CD4-positive, alpha-beta T cell treated with Interleukin-2 at 100 ng/mL for 4 hours (primary cell): ENCODE results near the gene SERPING1.

Experiments used
- DNase-seq: peaks from one replicate; pipeline ENCODE4 v3.0.0-alpha.2; 2020; ENCODE audit warnings: low spot score

SERPING1 gene

DNA sequence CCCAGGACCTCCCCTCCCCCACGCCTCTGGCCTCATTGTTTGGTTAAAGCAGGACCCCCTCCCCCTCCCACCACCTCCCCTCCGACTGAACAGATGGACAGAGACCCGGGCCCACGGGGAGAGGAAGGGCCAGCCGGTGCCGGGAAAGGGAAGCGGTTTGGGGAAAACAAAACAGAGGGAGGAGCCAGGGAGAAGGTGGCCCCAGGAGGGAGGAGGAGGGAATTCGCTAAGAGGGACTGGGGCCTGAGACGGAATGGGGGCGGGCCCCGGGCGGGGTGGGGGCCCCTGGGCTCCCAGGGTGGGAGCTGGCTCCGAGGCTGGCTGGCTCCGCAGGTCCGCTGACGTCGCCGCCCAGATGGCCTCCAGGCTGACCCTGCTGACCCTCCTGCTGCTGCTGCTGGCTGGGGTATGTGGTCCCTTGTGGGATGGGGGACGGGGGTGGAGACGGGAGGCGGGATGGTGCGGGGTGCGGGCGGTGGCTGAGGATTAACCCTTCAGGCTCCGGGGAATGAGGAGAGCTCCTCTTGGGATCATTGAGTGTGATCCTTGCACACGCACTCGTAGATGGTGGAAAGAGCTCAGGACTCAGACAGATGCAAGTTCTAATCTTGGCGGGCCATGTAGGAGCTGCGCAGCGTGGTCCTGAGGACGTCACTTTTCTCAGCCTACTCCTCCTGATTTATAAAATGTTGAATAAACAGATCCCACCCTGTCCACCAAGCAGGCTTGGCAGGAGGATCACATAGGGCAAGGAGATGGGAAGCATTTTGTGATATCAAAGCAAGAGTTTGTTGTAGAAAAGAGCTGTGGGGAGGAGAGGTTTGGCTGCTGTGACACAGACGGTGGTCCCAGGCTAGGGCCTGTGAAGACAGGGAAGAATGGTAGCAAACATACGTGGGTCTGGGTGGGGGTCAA is 688 bp downstream of the SERPING1 start:
- DNase-seq: no peak

DNA sequence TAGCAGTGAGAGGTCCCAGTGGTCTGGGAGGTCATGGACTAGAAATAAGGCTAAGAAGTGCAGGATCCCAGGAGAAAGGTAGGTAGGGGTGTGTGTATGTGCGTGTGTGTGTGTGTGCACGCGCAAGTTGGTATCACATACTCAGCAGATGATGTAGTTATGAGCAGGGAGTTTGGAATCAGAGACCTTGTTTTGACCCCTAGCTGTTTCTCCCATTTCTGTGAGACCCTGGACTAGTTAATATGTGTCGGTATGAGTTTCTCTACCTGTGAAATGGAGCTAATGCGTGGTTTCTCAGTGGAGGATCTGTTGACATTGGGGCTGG is 1.3 kb downstream of the SERPING1 start:
- no peak for DNase-seq

DNA sequence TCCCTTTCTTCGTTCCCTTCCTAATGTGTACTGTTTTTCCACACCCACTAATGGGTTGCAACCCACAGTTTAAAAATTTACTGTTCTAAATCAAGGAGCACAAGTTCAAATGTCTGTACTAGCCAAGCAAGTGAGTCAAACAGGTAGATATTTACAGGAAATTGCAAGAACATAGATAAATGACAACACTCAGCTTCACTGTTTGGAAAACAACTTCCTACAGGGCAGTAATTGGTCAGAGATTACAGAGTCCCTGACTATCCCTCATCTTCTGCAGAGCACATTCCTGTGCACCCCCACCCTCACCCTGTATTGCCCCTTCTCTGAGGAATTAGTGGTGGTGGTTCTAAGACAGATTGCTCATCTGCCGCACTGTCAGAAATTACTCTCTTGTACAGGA is 1.9 kb downstream of the SERPING1 start:
- no peak for DNase-seq

DNA sequence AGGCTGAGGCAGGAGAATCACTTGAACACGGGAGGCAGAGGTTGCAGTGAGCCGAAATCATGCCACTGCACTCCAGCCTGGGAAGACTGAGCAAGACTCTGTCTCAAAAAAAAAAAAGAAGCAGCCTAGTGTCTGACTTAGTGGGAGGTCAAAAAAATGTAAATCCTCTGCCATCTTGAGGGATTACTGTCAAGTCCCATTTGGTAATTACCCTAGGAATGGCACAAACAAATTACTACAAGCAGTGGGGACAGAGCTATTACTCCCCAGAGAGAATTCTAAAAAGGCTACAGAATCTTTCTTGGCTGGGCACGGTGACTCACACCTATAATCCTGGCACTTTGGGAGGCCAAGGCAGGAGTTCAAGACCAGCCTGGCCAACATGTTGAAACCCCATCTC is 3.8 kb downstream of the SERPING1 start:
- DNase-seq: no peak

DNA sequence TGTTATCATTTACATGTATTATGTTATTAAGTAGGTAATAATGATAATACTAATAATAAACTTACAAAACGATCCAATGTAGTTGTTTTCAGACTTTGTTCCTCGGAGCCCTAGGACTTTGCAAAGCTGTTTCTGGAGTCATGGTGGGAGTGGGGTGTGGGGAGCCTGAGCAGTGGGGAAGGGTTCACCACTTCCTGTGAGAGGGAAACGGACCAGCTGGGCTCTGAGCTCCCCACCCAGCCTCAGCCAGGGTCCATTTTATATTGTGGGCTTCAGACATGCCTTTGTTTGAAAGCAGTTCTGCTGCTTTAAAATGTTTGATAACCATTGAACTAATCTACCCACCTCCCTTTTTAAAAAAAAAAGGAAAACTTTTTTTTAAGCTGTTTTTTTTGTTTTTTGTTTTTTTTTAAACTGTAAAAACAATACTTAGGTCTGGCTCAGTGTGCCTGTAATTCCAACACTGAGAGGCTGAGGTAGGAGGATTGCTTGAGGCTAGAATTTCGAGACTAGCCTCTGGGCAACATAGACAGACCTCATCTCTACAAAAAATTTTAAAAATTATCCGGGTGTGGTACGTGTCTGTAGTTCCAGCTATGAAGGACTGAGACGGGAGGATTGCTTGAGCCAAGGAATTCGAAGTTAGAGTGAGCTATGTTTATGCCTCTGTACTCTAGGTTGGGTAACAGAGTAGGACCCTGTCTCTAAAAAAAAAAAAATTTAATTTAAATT is 7.0 kb downstream of the SERPING1 start:
- no peak for DNase-seq

DNA sequence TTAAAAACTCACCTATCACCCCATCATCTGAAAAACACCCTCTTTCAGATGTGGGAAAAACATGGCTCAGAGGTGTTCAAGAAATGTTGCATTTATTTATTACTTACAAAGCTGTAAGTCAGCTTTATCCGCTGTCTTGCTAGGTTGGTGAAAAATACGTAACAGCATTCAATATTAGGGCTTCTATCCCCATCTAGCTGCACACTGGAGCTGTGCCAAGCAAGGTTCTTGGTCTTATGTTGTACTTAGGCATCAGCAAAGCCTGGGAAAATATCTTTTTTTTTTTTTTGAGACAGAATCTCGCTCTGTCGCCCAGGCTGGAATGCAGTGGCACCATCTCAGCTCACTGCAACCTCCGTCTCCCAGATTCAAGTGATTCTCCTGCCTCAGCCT is 7.5 kb downstream of the SERPING1 start:
- no peak for DNase-seq

DNA sequence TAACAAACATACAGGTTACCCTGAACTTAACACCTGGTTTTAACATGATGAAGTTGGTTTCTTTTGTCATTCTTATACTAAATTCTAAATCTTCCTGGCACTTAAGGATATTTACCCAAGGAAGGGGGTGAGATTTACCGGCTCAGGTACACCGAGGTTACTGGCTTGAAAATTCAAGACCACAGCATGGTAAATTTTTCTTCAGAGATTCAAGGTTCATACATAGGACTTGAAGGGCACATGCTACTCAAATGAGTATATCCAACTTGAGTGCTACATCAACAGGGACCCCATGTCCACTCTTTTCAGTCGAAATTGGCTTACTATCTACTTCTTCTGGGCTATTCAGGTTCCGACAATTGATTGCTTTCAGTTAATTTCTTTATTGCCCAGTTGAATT is 12.7 kb downstream of the SERPING1 start:
- DNase-seq: no peak

DNA sequence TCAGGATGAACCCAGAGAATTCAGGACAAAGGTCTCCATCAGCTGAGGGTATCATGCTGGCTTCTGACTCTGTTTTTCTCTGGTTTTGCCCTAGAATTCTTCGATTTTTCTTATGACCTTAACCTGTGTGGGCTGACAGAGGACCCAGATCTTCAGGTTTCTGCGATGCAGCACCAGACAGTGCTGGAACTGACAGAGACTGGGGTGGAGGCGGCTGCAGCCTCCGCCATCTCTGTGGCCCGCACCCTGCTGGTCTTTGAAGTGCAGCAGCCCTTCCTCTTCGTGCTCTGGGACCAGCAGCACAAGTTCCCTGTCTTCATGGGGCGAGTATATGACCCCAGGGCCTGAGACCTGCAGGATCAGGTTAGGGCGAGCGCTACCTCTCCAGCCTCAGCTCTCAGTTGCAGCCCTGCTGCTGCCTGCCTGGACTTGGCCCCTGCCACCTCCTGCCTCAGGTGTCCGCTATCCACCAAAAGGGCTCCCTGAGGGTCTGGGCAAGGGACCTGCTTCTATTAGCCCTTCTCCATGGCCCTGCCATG is 16.8 kb downstream of the SERPING1 start:
- no peak for DNase-seq

DNA sequence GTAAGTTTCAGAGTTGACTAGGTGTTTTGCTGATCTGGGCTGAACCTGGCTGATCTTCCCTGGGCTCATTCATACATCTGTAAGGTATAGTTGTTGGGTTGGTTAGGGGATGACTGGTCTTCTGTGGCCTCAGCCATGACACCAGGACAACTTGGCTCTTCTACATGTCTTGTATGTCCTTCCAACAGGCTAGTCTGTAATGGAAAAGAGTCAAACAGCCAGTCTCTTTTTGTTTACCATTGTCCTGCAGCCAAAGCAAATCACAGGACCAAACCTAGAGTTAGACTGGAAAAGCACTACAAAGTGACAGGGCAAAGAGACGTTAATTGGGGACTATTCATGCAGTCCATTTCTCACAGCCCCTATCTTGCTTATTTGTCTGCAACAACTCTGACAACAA is 17.8 kb downstream of the SERPING1 start:
- no peak for DNase-seq

DNA sequence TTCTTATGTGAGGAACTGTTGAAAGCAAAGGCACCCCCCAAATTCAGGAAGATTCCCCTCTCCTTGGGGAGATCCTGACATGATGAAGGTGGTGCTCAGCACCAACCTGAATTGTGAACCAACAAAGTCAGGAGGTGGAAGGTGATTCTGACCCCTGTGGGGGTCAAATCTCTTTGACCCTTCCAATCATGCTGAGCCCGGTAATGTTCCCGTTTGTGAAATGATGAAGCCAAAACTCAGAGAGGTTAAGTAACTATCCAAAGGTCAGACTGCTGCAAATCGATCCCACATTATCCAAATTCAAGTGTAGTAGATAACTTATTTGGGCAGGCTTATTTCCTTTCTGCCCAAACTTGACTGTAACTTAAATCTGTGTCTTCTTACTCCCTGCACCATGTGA is 19.1 kb downstream of the SERPING1 start:
- no peak for DNase-seq

DNA sequence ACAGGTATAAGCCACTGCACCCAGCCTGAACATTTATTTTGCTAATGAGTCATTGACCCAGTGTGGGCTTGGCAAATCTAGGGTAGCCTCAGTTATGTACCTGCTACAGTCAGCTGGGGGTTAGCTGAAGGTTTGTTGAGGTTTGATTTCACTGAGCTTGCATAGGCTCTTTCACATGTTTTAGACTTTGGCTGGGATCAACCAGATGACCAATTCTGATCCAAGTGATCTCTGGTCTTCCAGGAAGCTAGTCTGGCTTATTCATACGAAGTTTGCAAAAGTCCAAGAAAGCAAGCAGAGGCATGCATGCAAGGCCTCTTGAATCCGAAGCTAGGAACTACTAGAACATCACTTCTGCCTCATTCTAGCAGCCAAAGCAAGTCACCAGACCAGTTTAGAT is 21.0 kb downstream of the SERPING1 start:
- no peak for DNase-seq

DNA sequence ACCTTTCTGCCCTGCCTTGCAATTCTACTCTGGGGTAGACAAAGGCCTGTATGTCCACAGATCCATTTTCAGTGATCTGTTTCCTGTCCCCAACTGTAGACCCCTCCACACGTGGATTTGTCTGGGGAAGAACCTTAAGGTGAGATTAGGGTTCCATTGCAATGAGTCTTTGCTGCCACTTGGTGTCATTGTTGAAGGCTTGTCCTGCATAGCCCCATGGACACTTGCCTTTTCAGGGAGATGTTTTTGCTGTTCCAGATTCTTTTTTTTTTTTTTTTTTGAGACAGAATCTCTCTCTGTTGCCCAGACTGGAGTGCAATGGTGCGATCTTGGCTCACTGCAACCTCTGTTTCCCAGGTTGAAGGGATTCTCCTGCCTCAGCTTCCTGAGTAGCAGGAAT is 21.8 kb downstream of the SERPING1 start:
- DNase-seq: no peak

DNA sequence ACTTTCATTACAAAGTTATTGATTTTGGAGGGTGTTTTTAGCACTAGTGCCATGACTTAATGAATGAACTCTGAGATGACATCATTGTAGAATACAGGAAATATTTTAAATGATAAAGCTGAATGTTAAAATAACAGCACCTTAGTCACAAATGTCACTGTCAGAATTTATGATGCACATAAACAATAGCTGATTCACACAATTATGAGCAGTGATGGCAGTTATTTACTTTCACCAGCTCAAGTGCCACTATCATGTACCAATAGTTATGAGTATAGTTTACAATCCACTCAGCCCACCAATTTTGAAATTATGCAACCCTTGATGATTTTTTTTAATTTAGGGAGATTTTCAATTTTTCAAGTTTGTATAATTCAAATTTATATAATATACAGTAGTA is 23.0 kb downstream of the SERPING1 start:
- no peak for DNase-seq

DNA sequence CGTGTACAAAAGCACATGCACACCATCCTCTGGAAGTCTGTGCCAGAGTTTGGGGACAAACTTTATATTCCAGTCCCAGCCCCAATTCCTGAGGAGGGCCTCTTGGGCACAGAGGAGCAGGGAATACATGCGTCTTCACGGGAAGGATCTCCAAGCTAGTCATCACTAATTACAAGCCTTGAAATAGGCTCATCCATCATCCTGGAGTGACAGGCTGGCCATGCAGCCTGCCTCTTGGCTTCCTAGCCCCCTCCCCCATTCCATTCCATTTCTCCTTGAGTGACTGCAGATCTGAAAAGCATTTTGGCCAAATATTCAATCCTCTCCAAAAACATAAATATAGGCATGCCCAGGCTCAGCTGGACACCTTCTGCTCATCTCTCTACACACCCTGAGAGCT is 24.8 kb downstream of the SERPING1 start:
- no peak for DNase-seq

DNA sequence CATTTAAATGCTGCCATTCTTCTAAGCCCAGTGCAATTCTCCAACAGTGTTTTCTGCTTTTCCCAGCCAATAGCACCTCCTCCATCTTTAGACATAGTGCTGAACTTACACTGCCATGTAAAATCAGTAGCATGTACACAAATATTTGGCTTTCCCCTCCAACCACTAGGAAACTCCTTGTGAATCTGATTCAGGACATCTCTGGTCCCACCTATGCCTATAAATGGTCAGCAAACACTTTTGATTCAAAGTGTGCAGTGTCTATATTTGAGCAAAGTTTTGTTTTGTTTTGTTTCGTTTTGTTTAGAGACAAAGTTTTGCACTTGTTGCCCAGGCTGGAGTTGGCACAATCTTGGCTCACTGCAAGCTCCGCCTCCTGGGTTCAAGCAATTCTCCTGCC is 27.4 kb downstream of the SERPING1 start:
- no peak for DNase-seq

DNA sequence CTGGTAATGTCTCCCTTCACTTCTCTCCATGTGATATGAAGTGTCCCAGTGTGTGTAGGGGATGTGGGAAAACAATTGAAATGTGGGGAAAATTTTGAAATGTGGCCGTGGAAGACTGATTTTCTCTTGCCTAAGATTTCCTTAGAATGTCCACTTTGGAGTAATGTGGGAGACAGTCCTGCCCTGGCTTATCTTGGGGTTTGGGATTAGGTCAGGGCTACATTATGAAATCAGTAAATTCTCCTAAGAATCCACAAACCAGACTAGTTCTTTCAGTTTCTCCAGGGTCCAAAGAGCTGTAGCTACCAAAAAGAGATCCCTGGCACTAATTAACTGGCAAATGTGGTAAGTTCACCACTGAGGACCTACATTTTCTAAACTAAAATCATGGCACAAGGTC is 29.4 kb downstream of the SERPING1 start:
- DNase-seq: no peak

DNA sequence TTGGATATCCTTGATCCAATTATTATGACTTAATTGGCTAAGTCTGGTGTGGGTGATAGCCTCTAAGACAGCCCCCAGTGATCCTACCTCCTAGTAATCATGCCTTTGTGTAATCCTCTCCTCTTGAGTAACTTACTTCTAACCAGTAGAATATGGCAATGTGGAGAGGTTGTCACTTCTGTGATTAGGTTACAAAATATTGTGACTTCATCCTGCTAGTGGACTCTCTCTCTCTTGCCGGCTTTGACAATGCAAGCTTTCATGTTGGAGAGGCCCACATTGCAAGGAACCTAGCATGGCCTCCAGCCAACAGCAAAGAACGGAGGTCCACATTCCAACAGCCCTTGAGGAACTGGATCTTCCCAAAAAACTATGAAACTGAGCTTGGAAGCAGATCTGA is 32.7 kb downstream of the SERPING1 start:
- DNase-seq: no peak

DNA sequence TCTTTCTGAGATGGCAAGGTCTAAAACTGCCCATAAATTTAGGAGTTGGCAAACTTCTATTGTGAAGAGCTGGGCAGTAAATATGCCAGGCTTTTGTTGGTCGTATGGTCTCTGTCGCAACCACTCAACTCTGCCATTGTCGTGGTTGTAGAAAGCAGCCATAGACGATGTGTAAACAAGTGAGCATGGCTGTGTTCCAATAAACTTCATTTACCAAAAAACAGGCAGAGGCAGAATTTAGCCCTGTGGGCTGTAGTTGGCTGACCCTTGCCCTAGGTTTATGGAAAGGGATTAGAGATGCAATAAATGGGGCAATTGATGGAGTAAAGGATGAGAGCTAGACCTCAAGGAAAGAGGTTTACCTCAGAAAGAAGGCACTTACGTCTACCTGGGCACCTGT is 34.6 kb downstream of the SERPING1 start:
- DNase-seq: no peak

DNA sequence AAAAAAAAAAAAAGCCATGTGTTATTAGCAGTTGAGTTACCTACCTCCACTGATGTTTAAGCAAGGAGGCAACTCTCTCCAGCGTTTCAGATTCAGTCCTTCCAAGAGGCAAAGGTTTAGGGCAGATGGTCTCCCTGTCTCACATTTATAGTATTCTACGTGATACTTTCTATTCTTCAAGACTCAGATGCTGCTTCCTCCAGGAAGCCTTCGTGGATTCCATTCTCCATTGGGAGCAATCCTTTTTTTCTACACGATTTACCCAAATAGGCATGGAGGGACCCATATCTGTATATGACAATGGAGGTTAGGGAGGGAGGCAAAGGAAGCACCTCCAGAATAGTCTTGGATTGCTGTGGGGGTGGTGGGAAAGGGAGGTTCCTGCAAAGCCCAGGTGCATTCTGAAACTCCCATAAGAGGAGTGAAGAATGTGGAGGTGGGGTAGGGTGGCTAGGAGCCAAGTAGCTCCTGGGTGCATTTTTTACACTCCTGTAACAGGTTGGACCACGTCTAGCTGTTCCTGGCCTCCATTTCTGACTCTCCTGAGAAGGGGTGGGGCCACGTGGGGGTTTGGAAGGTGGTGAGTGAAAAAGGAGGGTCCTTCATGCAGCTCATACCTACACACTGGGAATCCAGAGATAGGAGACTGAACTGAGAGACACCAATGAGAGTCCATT is 36.0 kb downstream of the SERPING1 start:
- no peak for DNase-seq

DNA sequence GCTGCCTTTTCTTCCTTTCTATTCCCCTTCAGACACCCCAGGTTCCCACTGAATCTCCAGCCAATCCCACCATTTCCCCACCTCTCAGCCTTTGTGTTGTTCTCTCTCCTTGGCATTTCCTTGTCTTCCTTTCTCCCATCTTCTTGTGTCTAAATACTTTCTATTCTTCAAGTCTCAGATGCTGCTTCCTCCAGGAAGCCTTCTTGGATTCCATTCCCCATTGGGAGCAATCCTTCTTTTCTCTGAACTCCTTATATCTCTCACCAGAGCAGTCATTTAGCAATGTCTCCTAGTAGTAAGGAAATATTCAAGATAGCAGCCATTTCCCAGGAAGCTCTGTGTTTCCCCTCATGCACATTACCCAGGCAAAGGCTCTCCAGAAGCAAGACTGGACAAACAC is 36.8 kb downstream of the SERPING1 start:
- DNase-seq: no peak

DNA sequence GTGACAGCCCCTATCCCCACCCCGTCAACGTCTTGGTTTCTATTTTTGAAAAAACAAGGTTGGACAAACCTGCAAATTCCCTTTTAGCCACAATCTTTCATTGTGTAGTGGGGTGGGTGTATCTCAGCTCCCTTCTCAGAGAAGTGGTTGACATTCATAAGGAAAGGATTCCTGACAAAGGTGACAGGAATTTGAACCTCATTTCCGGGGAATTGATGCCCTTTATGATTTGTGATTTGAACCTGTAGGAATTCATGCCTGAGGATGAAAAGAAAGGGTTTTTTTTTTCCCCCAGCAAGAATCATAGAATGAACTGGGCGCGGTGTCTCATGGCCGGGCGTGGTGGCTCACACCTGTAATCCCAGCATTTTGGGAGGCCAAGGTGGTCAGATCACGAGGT is 37.8 kb downstream of the SERPING1 start:
- DNase-seq: no peak

DNA sequence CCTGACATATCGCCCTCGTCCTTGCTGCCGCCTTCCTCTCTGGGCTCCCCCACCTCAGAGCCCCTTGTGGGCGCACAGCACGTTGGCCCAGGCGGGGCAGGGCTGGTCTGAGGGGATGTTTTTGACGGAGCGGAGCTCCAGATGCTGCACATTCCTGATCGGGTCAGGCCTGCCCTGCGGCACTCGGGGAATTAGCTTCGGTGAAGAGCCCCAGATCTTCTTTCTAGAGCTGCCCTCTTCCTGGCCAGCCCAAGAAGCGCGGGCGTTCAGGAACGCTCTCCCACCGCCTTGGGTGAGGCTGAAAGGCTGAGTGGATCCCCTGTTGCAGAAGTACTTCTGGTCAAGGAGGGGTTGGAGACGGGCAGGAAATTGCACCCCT is 40.1 kb downstream of the SERPING1 start:
- no peak for DNase-seq
